DOHH2 (cell line): ENCODE measurements around the gene MATN3.

Experiments used
- H3F3A ChIP-seq: fragments of 200-600 bp; sonication (generic), shearing (Covaris generic); 2 replicates; pipeline ENCODE4 v1.6.0; 2016; ENCODE audit warnings: antibody characterized with exemption, mild to moderate bottlenecking; ENCODE audit not compliant: control insufficient read depth, insufficient read depth
- H3K27ac ChIP-seq: fragments of 200-600 bp; sonication (generic); 2 replicates; pipeline ENCODE4 v1.5.1; 2014; ENCODE audit warnings: low read depth, mild to moderate bottlenecking, low read length, moderate library complexity
- H3K27me3 ChIP-seq: fragments of 200-600 bp; sonication (generic); 2 replicates; pipeline ENCODE4 v1.6.1; 2014; ENCODE audit warnings: mild to moderate bottlenecking, low read length, mixed read lengths; ENCODE audit not compliant: control insufficient read depth
- H3K36me3 ChIP-seq: fragments of 200-600 bp; sonication (generic); 2 replicates; pipeline ENCODE4 v1.6.1; 2014; ENCODE audit warnings: mild to moderate bottlenecking, low read length, moderate library complexity, mixed read lengths; ENCODE audit not compliant: control insufficient read depth
- H3K4me1 ChIP-seq: fragments of 200-600 bp; sonication (generic); 2 replicates; pipeline ENCODE4 v1.6.1; 2014; ENCODE audit warnings: mild to moderate bottlenecking, low read length, mixed read lengths; ENCODE audit not compliant: control insufficient read depth
- H3K4me2 ChIP-seq: fragments of 200-600 bp; sonication (generic); 2 replicates; pipeline ENCODE4 v1.6.0; 2014; ENCODE audit warnings: mild to moderate bottlenecking, low read length, moderate library complexity
- H3K4me3 ChIP-seq: fragments of 200-600 bp; sonication (generic); 2 replicates; pipeline ENCODE4 v1.5.1; 2014; ENCODE audit warnings: mild to moderate bottlenecking, low read length, mixed read lengths
- H3K79me2 ChIP-seq: fragments of 200-600 bp; sonication (generic); 2 replicates; pipeline ENCODE4 v1.6.1; 2014; ENCODE audit warnings: mild to moderate bottlenecking, low read length, mixed read lengths; ENCODE audit not compliant: control insufficient read depth
- H3K9me2 ChIP-seq: fragments of 200-600 bp; sonication (generic); replicated peaks from 2 replicates; pipeline ENCODE4 v1.6.1; 2014; ENCODE audit warnings: mild to moderate bottlenecking, low read length, mixed read lengths; ENCODE audit not compliant: control insufficient read depth
- H3K9me3 ChIP-seq: fragments of 200-600 bp; sonication (generic); 2 replicates; pipeline ENCODE4 v1.6.1; 2014; ENCODE audit warnings: antibody characterized with exemption, low read length, mixed read lengths; ENCODE audit not compliant: control insufficient read depth, insufficient read depth
- H4K20me1 ChIP-seq: fragments of 200-600 bp; sonication (generic); 2 replicates; pipeline ENCODE4 v1.6.0; 2014; ENCODE audit warnings: low read depth, mild to moderate bottlenecking, antibody characterized with exemption, low read length, moderate library complexity; ENCODE audit not compliant: control insufficient read depth, insufficient read depth
- CTCF ChIP-seq: fragments of 200-600 bp; sonication (generic); IDR thresholded peaks from one replicate; pipeline ENCODE4 v1.5.1; 2014; ENCODE audit warnings: antibody characterized with exemption, mild to moderate bottlenecking, low read depth, low read length; ENCODE audit not compliant: poor library complexity, severe bottlenecking
- EZH2phosphoT487 ChIP-seq: fragments of 200-600 bp; sonication (generic); IDR thresholded peaks from 2 replicates; pipeline ENCODE4 v1.6.1; 2017; ENCODE audit warnings: borderline replicate concordance, mild to moderate bottlenecking, antibody characterized with exemption, low read length, moderate library complexity, mixed read lengths

Gene MATN3

GRCh38 chr2:20027705-20028434 lies 15.4 kb upstream of the MATN3 start:
- Histone ChIP-seq H4K20me1 (no peaks in the 10 kb centered on the region), H3K9me2 (no peaks in the 10 kb centered on the region), H3K36me3 (peaks cover 42% of the 10 kb centered on the region), H3K4me3 (no peak overlapping the region), H3K27me3 (no peaks in the 10 kb centered on the region), H3K4me2 (no peak overlapping the region), H3F3A (no peaks in the 10 kb centered on the region), H3K27ac (no peak overlapping the region), H3K4me1 (no peaks in the 10 kb centered on the region), H3K9me3 (no peaks in the 10 kb centered on the region), H3K79me2 (no peaks in the 10 kb centered on the region)
- TF ChIP-seq EZH2phosphoT487 (no peak), CTCF (no peak)

DNA sequence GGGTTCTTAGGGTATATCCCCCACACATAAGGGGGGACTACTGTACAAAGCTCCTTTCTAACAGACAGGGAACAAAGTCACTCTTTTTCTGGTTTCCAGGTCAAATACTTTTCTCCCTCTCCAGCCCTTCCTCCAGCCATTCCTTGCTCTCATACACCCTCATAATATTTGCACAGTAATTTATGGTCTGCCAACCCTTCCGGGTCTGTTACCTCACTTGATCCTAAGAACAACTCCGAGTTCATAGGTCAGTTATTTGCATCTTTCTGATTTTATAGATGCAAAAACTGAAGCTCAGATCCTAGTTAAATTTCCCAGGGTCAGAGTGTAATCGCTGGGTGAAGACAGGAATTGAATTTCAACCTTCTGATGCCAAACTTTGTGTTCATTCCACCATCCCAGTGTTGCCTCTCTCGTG lies 14.8 kb upstream of the MATN3 start:
- Histone ChIP-seq H4K20me1 (no peaks in the 10 kb centered on the region), H3F3A (no peaks in the 10 kb centered on the region), H3K9me2 (no peaks in the 10 kb centered on the region), H3K9me3 (no peaks in the 10 kb centered on the region), H3K79me2 (no peaks in the 10 kb centered on the region), H3K36me3 (peaks cover 36% of the 10 kb centered on the region), H3K4me1 (no peaks in the 10 kb centered on the region), H3K27ac (no peak overlapping the region), H3K4me2 (no peak overlapping the region), H3K4me3 (no peak overlapping the region), H3K27me3 (no peaks in the 10 kb centered on the region)
- TF ChIP-seq CTCF (no peak), EZH2phosphoT487 (no peak)

GRCh38 chr2:20025065-20025786 lies 12.8 kb upstream of the MATN3 start:
- no peak overlapping the region for H3K4me3 ChIP-seq
- no peaks in the 10 kb centered on the region for H3K9me2 ChIP-seq

More at GRCh38 chr2:20025065-20025786, 12.8 kb upstream of the MATN3 start:
- H3F3A ChIP-seq, result no peaks in the 10 kb centered on the region
- H3K27ac ChIP-seq, result no peak overlapping the region
- peaks cover 14% of the 10 kb centered on the region for H3K9me3 ChIP-seq
- H3K79me2 ChIP-seq, result no peaks in the 10 kb centered on the region
- peaks cover 16% of the 10 kb centered on the region for H3K36me3 ChIP-seq
- H3K4me2 ChIP-seq, result no peak overlapping the region
- peaks cover 5% of the 10 kb centered on the region for H3K4me1 ChIP-seq
- H3K27me3 ChIP-seq, result no peaks in the 10 kb centered on the region
- no peak for TF ChIP-seq CTCF
- no peak for TF ChIP-seq EZH2phosphoT487
- no peaks in the 10 kb centered on the region for H4K20me1 ChIP-seq
